Bronchial epithelial cell (primary cell): Measurements from ENCODE around the gene KCNMB1. TPM values are rescaled to one million over a fixed set of nuclear protein-coding genes. Genes with fewer than 3 reads are reported as not detected.

Source experiments
- DNase-seq: peaks from one replicate; pipeline ENCODE4 v3.0.0-alpha.2; 2010; ENCODE audit warnings: low read depth
- FAIRE-seq: peaks from 2 replicates; lab custom pipeline; 2011; peaks lifted over from hg19 to GRCh38; lab: Jason Lieb, UNC
- H3K27me3 ChIP-seq: 2 replicates; pipeline ENCODE4 v1.5.1; 2011; ENCODE audit warnings: low read length; ENCODE audit not compliant: control insufficient read depth, insufficient read depth
- H3K36me3 ChIP-seq: 2 replicates; pipeline ENCODE4 v1.5.1; 2011; ENCODE audit warnings: low read length; ENCODE audit not compliant: control insufficient read depth, insufficient read depth
- H3K4me3 ChIP-seq: 2 replicates; pipeline ENCODE4 v1.5.1; 2011; ENCODE audit warnings: mild to moderate bottlenecking, low read depth, low read length, control low read depth
- total RNA-seq: library from RNA; depleted of rRNA; stranded (reverse); fragments of >200 nt; gene quantifications from 2 replicates; pipeline ENCODE4 v1.2.1, GENCODE V29; 2014
- TF ChIP-seq, protein P1 (sequence below): IDR thresholded peaks from 2 replicates; pipeline ENCODE4 v1.5.1; 2011; ENCODE audit warnings: mild to moderate bottlenecking, moderate library complexity, low read length, control low read depth, inconsistent platforms; ENCODE audit not compliant: insufficient read depth, severe bottlenecking

KCNMB1 gene
- total RNA-seq, 1 donor from 2014 or later = not detected

DNA sequence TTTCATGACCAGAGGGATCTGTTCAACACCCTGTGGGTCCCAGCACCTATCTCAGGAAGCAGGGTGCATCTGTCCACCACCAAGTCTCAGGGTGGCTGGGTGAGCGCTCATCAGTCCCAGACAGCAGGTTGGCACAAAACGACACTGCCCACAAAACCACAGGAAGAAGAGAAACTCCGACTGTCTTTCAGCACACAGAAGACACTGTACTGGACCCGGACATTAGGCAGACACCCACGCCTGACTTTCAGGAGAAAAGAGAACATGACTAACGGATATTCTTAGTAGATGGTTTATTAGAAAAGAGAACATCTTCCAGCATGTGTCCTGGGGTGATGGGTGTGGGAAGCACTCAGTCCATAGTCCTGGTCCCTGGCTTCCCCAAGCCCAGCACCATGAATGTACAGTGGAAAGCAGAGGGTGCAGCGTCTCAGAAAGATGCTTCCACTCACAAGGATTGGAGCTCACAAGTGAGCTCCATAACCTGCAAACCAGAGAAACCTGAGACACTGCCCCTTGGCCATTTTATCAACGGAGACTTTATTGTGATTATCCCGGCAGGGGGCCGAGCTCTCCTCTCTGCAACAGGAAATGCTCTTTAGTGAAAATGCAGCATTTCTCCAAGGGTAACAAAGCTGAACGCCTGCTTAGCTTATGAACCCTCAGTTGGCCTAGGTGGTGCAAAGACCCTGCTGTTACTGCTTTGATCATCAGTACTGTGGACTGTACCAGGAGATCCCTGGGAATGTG, 55.8 kb downstream of the KCNMB1 start:
- DNase-seq (no peak), FAIRE-seq (no peak)
- TF ChIP-seq, protein P1, sequence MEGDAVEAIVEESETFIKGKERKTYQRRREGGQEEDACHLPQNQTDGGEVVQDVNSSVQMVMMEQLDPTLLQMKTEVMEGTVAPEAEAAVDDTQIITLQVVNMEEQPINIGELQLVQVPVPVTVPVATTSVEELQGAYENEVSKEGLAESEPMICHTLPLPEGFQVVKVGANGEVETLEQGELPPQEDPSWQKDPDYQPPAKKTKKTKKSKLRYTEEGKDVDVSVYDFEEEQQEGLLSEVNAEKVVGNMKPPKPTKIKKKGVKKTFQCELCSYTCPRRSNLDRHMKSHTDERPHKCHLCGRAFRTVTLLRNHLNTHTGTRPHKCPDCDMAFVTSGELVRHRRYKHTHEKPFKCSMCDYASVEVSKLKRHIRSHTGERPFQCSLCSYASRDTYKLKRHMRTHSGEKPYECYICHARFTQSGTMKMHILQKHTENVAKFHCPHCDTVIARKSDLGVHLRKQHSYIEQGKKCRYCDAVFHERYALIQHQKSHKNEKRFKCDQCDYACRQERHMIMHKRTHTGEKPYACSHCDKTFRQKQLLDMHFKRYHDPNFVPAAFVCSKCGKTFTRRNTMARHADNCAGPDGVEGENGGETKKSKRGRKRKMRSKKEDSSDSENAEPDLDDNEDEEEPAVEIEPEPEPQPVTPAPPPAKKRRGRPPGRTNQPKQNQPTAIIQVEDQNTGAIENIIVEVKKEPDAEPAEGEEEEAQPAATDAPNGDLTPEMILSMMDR = no peak
- Histone ChIP-seq H3K27me3 (peaks cover 2% of the 10 kb centered on the region), H3K4me3 (no peak overlapping the region), H3K36me3 (no peaks in the 10 kb centered on the region)

DNA sequence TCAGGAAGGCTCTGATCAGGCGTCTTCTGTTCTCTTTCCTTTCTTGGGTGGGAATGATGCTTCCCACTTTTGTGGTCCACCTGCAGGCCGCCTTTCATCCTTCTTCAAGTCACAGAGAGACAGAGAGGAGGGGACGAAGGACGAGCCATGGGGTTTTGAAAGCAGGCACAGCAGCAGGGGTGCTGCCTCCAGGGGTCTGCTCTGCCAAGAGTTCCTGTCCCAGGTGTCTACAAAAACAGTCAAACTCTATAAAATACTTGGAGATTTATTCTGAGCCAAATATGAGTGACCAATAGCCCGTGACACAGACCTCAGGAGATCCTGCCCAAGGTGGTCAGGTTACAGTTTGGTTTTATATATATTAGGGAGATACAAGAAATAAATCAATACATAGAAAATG, 57.1 kb downstream of the KCNMB1 start:
- FAIRE-seq = no peak
- no peak for DNase-seq
- TF ChIP-seq, protein P1 = no peak
- H3K36me3 ChIP-seq = no peaks in the 10 kb centered on the region
- peaks cover 2% of the 10 kb centered on the region for H3K27me3 ChIP-seq
- no peak overlapping the region for H3K4me3 ChIP-seq

DNA sequence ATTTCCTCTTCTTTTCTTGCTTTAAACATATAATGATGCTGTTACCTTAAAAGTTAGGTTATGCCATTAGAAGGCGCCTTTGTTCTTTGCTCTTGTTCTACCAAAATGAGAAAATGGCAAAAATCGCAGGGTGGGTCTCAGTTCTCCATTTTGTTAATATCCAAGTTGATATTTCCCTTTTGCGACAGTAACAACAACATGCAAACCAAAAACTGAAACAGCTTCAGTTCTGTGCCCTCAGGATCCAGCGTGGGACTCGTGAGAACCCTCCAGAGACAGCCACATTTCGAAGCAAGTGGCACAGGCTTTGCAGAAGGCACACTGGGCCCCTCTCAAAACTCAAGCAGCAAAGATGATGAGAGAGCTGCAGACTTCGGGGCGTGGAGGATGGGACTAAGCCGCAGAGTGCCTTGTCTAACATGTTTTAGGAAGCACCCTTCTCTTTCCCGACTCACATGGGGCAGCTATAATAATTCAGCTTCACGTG, 58.6 kb downstream of the KCNMB1 start:
- DNase-seq = no peak
- H3K4me3 ChIP-seq = no peak overlapping the region
- TF ChIP-seq, protein P1 = no peak
- no peak for FAIRE-seq
- H3K36me3 ChIP-seq = no peaks in the 10 kb centered on the region
- H3K27me3 ChIP-seq = no peaks in the 10 kb centered on the region

DNA sequence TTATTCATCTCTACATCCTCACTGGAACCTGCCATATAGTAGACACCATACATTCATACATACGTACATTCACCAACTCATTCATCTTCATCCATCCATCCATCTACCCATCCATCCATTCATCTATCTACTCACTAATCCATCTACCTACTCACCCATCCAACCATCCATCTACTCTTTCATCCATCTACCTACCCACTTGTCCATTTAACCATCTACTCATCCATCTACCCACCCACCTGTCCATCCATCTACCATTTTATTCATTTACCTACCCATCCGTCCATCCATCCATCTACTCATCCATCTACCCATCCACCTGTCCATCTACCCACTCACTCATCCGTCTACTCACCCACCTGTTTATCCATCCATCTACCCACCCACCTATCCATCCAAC, 59.6 kb downstream of the KCNMB1 start:
- H3K4me3 ChIP-seq = no peak overlapping the region
- no peaks in the 10 kb centered on the region for H3K27me3 ChIP-seq
- H3K36me3 ChIP-seq = no peaks in the 10 kb centered on the region
- TF ChIP-seq, protein P1 = no peak
- FAIRE-seq (no peak), DNase-seq (no peak)

DNA sequence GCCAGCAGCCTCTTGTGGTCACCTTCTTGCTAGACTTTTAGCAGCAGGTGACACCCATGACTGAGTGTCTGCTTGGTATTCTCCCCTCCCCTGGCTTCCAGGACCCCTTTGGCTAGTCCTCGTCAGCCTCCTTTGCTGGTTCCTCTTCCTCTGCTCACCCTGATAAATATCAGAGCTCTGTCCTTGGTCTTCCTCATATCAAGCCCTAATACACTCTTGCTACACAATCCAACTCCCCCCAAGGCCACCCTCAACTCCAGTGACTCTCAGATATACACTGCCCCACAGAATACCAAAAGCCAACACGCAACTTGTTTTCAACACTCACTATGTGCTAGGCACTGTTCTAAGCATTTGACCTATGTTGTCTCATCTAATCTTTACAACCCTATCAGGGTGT, 61.3 kb downstream of the KCNMB1 start:
- Histone ChIP-seq H3K4me3 (no peak overlapping the region), H3K27me3 (no peaks in the 10 kb centered on the region), H3K36me3 (no peaks in the 10 kb centered on the region)
- no peak for DNase-seq
- TF ChIP-seq, protein P1 = no peak
- FAIRE-seq = no peak

DNA sequence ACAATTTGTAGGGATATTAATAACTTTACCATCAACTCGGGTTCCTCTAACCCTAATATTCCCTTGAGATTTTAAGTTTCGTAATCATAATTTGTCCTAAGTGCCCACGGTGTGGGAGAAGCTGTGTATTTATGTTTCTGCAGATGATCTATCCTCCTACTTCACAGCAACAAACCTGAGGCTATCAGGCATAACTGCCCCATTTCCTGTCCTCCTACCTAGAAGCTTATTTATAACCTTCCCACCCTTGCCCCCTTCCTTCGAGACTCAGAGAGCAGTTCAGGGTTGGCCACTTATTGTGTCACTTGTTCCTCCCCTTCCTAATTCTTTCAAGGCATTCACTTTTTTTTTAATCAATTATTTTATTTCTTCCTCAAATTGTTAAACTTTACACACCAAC, 62.0 kb downstream of the KCNMB1 start:
- Histone ChIP-seq H3K27me3 (no peaks in the 10 kb centered on the region), H3K4me3 (no peak overlapping the region), H3K36me3 (no peaks in the 10 kb centered on the region)
- TF ChIP-seq, protein P1 = no peak
- no peak for FAIRE-seq
- no peak for DNase-seq
